Measurements from ENCODE around the gene NRARP.
A peak's percentile ranks its signal among the peaks of the same experiment; 100 is the strongest.

NRARP gene

GRCh38 chr9:137297966-137298365 is 4.1 kb downstream of the NRARP start:
- no peak for DNase-seq

GRCh38 chr9:137296670-137297664 is 5.1 kb downstream of the NRARP start:
- DNase-seq = no peak

GRCh38 chr9:137295849-137296669 is 6.0 kb downstream of the NRARP start:
- DNase-seq = no peak

- DNase-seq = peak; percentile 41
Observed at GRCh38 chr9:137295238-137295811, 6.7 kb downstream of the NRARP start.

DNA sequence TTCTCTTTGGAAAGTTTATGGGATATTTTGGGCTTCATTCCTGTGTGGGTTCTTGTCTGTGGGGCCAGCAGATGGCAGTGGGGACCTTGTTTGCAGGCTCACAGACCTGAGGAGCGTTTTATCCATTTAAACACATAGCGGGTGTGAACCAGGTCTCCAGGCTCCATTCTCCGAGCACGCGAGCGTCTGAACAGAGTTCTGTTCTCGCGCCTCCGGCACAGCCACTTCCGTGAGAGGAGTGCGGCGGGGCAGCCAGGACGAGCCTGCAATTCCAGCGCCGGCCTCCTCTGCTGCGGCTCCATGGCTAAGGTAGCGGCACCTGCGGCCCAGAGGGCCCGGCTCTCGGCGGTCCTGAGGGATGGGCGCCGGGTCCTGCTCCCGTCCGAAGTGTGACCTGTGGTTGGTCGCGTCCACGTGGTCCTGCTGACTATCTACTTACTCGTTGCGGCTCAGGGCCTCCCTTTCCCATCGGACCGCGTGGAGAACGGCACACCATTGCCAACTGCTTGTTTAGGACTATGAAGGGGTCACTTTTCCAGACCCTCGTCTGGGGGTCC is 7.3 kb downstream of the NRARP start:
- no peak for DNase-seq

DNA sequence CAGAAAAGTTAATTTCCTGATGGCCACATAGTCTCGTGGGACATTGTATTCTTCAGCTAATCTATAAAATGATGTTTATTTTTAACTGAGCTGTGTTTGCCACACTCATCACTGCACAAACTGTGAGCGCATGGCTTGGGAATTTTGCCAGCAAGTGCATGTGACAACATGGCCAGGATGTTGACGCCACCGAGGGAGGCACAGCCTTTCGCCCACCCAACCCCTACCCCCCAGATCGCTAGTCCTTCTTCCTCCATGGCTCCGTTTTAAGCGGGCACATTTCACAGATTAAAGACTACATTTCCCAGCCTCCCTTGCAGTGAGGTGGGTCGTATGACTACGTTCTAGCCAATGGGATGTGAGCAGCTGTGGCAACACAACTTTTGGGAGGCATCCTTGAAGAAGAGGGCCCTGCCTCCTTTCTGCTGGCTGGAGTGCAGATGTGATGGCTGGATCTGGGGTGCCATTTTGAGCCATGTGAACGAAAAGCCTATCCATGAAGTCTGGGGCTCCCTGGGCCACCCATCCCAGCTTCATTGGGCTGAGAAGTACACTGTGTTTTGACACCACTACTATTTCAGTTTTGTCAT is 7.9 kb downstream of the NRARP start:
- DNase-seq = no peak

- no peak for DNase-seq
Observed at GRCh38 chr9:137293482-137294090, 8.5 kb downstream of the NRARP start.

DNA sequence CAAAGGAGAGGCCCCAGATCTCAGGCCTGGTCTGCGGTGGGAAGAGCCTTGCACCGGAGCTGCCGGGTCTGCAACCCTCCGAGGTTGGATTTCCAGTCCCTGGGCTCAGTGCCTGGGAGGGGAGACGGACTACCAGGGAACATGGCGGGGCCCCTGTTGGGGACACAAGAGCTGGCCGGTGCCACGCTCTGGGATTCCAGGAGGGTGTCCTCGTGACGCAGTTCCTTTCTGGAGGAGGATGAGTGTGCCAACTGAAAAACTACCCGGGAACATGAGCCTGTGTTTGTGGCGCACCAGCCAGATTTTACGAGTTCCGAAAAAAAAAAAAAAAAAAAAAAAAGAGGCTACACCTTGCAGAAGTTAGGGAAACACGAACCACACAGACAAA is 9.0 kb downstream of the NRARP start:
- no peak for DNase-seq

DNA sequence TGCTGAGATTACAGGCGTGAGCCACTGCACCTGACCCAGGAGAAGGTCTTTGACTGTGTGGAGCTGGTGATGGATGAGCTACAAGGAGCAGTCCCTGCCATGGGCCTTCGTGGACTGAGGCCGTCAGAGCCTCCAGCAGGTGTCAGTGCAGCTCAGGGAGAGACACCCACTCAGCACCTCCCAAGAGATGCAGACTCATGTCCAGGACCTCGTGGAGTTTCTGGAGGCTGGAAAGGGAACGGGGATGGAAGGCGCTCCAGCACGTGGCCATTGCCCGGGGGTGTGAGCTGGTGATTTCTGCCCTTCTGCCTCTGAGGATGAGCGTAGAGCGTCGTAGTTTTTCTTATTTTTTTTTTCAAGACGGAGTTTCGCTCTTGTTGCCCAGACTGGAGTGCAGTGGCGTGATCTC is 15.1 kb downstream of the NRARP start:
- DNase-seq = no peak

- DNase-seq = no peak
Observed at GRCh38 chr9:137281345-137282116, 20.5 kb downstream of the NRARP start.

GRCh38 chr9:137280474-137281344 is 21.4 kb downstream of the NRARP start:
- no peak for DNase-seq

- DNase-seq = no peak
Observed at GRCh38 chr9:137279741-137280473, 22.2 kb downstream of the NRARP start.

GRCh38 chr9:137278721-137279711 is 23.1 kb downstream of the NRARP start:
- no peak for DNase-seq

DNA sequence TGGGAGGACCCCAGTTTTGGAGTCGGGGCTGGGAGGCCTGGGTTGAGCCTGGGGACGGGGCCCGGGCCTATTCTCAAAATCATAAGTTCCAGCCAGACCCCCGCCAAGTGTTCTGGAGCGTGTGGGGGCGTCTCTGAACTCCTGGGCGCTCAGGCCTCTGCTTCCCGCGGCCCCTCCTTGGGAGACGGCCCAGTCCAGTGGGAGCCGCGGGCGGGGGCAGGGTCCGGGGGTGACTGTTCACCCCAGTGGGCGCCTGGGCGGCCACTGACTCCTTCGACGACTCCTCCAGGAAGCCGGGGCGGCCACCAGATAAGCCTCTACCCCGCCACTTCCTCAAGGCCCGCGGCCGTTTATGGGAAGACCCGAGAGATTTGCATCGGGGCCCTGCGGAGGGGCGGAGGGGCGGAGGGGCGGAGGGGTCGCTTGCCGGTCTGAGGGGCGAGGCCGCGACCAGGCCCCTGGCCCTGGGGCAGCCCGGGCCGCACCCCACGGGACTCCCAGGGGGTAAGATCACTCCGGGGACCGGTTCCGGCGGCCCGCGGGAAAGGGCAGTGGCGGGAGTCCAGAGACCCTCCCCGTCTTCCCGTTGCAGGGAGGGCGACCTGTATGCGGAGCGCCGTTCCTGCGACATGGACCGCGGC is 23.9 kb downstream of the NRARP start:
- no peak for DNase-seq

- DNase-seq = peak; percentile 28
Observed at GRCh38 chr9:137277329-137278041, 24.6 kb downstream of the NRARP start, which contains the start of gene TOR4A. Gene TOR4A, plus strand, starts transcription at chr9:137277726. Its CDS starts 964 bp downstream, at chr9:137278690.

- no peak for DNase-seq
Observed at GRCh38 chr9:137276473-137277328, 25.4 kb downstream of the NRARP start.
